ENCODE results near the gene CCDC136. TPM values are rescaled to one million over a fixed set of nuclear protein-coding genes. Genes with fewer than 3 reads are reported as not detected.
A peak's percentile ranks its signal among the peaks of the same experiment; 100 is the strongest.

CCDC136 gene
- total RNA-seq, 1 donor from 2014 or later, result 4.7 TPM

DNA sequence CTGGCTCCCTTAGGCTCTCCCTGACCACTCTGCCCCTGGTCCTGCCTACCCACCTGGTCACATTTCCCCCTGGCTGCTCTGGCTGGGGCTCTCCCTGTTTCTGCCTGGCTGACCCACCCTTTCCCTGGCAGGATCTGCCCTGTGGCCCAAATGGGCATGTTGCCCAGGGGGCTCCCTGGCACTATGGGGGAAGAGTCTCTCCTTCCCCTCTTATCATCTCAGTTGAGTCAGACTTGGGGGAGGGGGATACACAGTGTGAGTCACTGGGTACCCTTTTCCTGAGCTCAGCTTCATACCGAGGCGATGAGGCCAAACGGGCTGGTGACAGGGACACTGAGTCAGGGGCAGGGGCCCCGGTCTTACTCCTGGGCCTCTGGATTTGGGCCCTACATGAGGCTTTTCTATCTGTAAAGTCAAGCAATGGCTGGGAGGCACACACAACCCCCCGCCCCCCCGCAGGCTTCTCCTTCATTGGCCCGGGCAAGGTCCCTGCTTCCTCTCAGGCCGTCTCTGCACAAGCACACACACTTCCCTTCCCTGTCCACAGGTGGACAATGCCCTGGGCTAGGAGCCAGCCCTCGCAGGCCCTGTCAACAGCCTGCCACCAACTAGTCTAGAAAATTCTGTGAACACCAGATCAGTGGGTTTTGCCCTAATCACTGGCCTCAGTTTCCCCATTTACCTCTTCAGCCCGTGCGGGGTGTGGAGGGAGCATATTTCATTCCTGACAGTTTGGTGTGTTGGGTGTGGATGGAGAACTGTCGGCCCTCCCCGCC, 37.8 kb downstream of the CCDC136 start:
- H3K4me1 ChIP-seq (ENCODE audit: control insufficient read depth in 3 of 3, insufficient read depth in 3 of 3, low read length in 3 of 3), result peaks cover 50 to 71% (median 53%) of the 10 kb centered on the region in 3 donors
- no peaks in the 10 kb centered on the region for H3K9me3 ChIP-seq (ENCODE audit: control insufficient read depth in 3 of 3, low read length in 3 of 3)
- H3K27me3 ChIP-seq (ENCODE audit: control insufficient read depth in 3 of 3, insufficient read depth in 3 of 3, low read length in 3 of 3), result no peaks in the 10 kb centered on the region
- H3K9ac ChIP-seq (ENCODE audit: low read depth in 1 of 3, low read length in 3 of 3), result peak overlapping the region; percentile 88 to 93 (median 88)
- H3K4me3 ChIP-seq (ENCODE audit: low read length in 3 of 3), result peak overlapping the region; percentile 70 to 82 (median 73)
- H3K27ac ChIP-seq (ENCODE audit: low read depth, low read length), result peak overlapping the region; percentile 97
- peaks cover under 1 to 23% (median 1%) of the 10 kb centered on the region in 3 donors for H3K36me3 ChIP-seq (ENCODE audit: control insufficient read depth in 3 of 3, insufficient read depth in 3 of 3, low read length in 3 of 3)

DNA sequence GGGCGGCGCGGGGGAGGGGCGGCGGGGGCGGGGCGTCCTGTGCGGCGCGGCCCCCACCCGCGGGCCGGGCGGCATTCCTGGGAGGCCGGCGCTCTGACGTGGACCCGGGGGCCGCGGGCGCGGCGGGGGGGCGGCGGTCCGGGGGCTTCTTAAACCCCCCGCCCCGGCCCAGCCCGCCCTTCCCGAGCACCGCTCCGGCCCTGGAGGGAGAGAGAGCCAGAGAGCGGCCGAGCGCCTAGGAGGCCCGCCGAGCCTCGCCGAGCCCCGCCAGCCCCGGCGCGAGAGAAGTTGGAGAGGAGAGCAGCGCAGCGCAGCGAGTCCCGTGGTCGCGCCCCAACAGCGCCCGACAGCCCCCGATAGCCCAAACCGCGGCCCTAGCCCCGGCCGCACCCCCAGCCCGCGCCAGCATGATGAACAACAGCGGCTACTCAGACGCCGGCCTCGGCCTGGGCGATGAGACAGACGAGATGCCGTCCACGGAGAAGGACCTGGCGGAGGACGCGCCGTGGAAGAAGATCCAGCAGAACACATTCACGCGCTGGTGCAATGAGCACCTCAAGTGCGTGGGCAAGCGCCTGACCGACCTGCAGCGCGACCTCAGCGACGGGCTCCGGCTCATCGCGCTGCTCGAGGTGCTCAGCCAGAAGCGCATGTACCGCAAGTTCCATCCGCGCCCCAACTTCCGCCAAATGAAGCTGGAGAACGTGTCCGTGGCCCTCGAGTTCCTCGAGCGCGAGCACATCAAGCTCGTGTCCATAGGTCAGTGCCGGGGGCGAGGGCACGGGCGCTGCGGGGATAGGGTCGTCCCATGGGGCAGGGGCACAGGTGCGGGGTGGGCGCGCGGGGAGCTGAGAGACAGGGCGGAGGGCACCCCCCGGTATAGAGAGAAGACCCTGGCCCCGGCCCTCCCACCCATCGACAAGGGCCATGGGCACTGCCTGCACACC, 38.7 kb downstream of the CCDC136 start, which contains the start of gene FLNC:
FLNC (plus strand) TSS at position 176 of the 947 bp plus-strand sequence; CDS start at position 408, 232 bp downstream.
- H3K4me1 ChIP-seq (ENCODE audit: control insufficient read depth in 3 of 3, insufficient read depth in 3 of 3, low read length in 3 of 3), result peaks cover 59 to 75% (median 62%) of the 10 kb centered on the region in 3 donors
- peak within 1 kb of the TSS; percentile 97 for H3K27ac ChIP-seq (ENCODE audit: low read depth, low read length)
- peak within 1 kb of the TSS; percentile 95 to 100 (median 95) for H3K9ac ChIP-seq (ENCODE audit: low read depth in 1 of 3, low read length in 3 of 3)
- H3K9me3 ChIP-seq (ENCODE audit: control insufficient read depth in 3 of 3, low read length in 3 of 3), result no peaks in the 10 kb centered on the region
- H3K36me3 ChIP-seq (ENCODE audit: control insufficient read depth in 3 of 3, insufficient read depth in 3 of 3, low read length in 3 of 3), result peaks cover 10 to 32% (median 10%) of the 10 kb centered on the region in 3 donors
- H3K4me3 ChIP-seq (ENCODE audit: low read length in 3 of 3), result peak within 1 kb of the TSS; percentile 89 to 97 (median 90)
- no peaks in the 10 kb centered on the region for H3K27me3 ChIP-seq (ENCODE audit: control insufficient read depth in 3 of 3, insufficient read depth in 3 of 3, low read length in 3 of 3)

DNA sequence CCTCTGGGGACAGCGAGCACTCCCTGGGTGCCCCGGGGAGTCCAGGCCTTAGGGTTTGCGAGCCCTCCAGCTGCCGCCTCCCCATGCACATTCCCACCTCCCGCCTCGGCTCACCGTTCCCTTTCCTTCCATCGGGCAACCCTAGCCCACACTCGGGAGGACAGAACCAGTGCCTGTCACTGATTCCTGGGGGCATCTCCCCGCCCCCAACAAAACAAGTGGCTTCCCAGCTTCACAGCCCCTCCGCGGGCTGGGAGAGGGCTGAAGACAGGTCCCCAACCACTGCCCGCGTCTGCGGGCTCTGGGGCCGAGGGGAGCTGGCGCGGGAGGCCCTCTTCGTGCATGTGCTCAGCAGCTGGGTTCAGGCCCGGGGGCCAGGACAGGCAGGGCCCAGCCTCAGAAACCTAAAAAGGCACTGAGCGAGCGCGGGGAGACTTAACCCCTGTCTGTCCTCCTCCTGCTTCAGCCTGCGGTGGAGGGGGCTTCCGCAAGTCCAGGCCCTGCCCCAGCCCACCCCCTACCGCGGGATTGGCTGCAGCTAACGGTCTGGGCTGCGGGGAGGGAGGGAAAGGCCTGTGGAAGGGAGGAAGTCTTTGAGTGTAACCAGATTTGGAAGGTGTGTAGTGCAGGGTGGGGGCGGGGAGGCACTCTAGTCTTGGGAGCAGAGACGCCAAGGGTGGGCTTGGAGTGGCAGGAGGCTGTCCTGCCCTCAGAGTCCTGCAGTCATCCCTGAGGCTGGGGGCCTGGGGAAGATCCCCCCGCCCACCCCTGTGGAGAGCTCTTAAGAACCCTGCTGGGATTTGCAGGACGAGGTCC, 39.6 kb downstream of the CCDC136 start:
- peaks cover 17 to 39% (median 18%) of the 10 kb centered on the region in 3 donors for H3K36me3 ChIP-seq (ENCODE audit: control insufficient read depth in 3 of 3, insufficient read depth in 3 of 3, low read length in 3 of 3)
- H3K4me1 ChIP-seq (ENCODE audit: control insufficient read depth in 3 of 3, insufficient read depth in 3 of 3, low read length in 3 of 3), result peaks cover 66 to 82% (median 70%) of the 10 kb centered on the region in 3 donors
- no peaks in the 10 kb centered on the region for H3K27me3 ChIP-seq (ENCODE audit: control insufficient read depth in 3 of 3, insufficient read depth in 3 of 3, low read length in 3 of 3)
- H3K4me3 ChIP-seq (ENCODE audit: low read length in 3 of 3), result peak overlapping the region; percentile 89 to 97 (median 90)
- H3K9ac ChIP-seq (ENCODE audit: low read depth in 1 of 3, low read length in 3 of 3), result peak overlapping the region; percentile 95 to 100 (median 95)
- H3K9me3 ChIP-seq (ENCODE audit: control insufficient read depth in 3 of 3, low read length in 3 of 3), result no peaks in the 10 kb centered on the region
- H3K27ac ChIP-seq (ENCODE audit: low read depth, low read length), result peak overlapping the region; percentile 97

DNA sequence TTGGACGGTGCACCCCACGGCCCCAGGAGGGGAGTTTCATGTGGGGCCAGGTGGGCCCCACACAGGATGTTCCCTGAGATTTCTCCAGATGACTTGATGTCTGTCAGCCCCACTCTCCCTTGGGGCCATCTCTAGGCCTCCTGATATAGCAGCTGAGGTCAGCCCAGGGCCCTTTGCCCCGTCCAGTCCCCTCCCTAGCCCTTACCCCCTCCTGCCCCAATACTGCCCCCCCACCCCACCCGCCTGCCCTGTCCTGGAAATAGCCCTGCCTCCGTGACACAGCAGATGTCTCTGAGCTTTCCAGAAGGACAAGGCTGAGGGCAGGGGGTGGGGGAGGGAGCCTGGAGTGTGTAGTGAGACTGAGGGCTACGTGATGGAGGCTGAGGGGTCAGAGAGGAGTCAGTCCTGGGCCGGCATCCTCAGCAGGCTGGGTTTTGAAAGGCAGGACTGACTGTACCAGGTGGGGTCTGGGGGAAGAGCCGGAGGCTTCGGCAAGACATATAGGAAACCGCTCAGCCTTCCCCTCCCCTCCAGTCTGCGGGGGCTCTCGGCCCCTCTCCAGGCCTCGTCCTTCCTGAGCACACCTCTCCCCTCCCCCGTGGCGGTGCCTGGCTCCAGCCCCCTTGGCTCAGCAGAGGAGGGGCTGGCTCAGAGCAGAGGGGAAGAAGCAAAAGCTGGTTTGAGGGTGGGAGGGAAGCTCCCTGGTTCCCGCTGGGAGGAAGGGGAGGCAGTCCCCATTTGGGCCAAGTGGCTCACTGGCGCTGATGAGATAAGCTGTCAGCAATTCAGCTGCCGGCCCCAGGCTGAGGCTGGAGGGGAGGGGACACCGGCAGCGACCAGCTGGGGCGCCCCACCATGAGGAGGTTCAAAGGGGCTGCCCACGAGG, 40.5 kb downstream of the CCDC136 start:
- Histone ChIP-seq H3K9ac (ENCODE audit: low read depth in 1 of 3, low read length in 3 of 3) (peak overlapping the region; percentile 95 to 100 (median 98)), H3K27me3 (ENCODE audit: control insufficient read depth in 3 of 3, insufficient read depth in 3 of 3, low read length in 3 of 3) (no peaks in the 10 kb centered on the region), H3K4me3 (ENCODE audit: low read length in 3 of 3) (peak overlapping the region; percentile 89 to 97 (median 90)), H3K4me1 (ENCODE audit: control insufficient read depth in 3 of 3, insufficient read depth in 3 of 3, low read length in 3 of 3) (peaks cover 66 to 81% (median 68%) of the 10 kb centered on the region in 3 donors), H3K27ac (ENCODE audit: low read depth, low read length) (peak overlapping the region; percentile 97), H3K36me3 (ENCODE audit: control insufficient read depth in 3 of 3, insufficient read depth in 3 of 3, low read length in 3 of 3) (peaks cover 25 to 47% (median 26%) of the 10 kb centered on the region in 3 donors), H3K9me3 (ENCODE audit: control insufficient read depth in 3 of 3, low read length in 3 of 3) (no peaks in the 10 kb centered on the region)

- peak overlapping the region; percentile 83 to 97 (median 90) for H3K4me3 ChIP-seq (ENCODE audit: low read length in 3 of 3)
- no peaks in the 10 kb centered on the region for H3K27me3 ChIP-seq (ENCODE audit: control insufficient read depth in 3 of 3, insufficient read depth in 3 of 3, low read length in 3 of 3)
- H3K36me3 ChIP-seq (ENCODE audit: control insufficient read depth in 3 of 3, insufficient read depth in 3 of 3, low read length in 3 of 3), result peaks cover 31 to 53% (median 31%) of the 10 kb centered on the region in 3 donors
- no peaks in the 10 kb centered on the region for H3K9me3 ChIP-seq (ENCODE audit: control insufficient read depth in 3 of 3, low read length in 3 of 3)
- peak overlapping the region; percentile 97 for H3K27ac ChIP-seq (ENCODE audit: low read depth, low read length)
- peak overlapping the region; percentile 92 to 100 (median 98) for H3K9ac ChIP-seq (ENCODE audit: low read depth in 1 of 3, low read length in 3 of 3)
- H3K4me1 ChIP-seq (ENCODE audit: control insufficient read depth in 3 of 3, insufficient read depth in 3 of 3, low read length in 3 of 3), result peaks cover 68 to 84% (median 68%) of the 10 kb centered on the region in 3 donors
Observed at GRCh38 chr7:128832880-128833147, 41.0 kb downstream of the CCDC136 start.

- Histone ChIP-seq H3K4me3 (ENCODE audit: low read length in 3 of 3) (peak overlapping the region; percentile 83 to 97 (median 90)), H3K36me3 (ENCODE audit: control insufficient read depth in 3 of 3, insufficient read depth in 3 of 3, low read length in 3 of 3) (peaks cover 36 to 58% (median 37%) of the 10 kb centered on the region in 3 donors), H3K9ac (ENCODE audit: low read depth in 1 of 3, low read length in 3 of 3) (peak overlapping the region; percentile 92 to 100 (median 98)), H3K27ac (ENCODE audit: low read depth, low read length) (peak overlapping the region; percentile 97), H3K4me1 (ENCODE audit: control insufficient read depth in 3 of 3, insufficient read depth in 3 of 3, low read length in 3 of 3) (peaks cover 62 to 85% (median 70%) of the 10 kb centered on the region in 3 donors), H3K27me3 (ENCODE audit: control insufficient read depth in 3 of 3, insufficient read depth in 3 of 3, low read length in 3 of 3) (no peaks in the 10 kb centered on the region), H3K9me3 (ENCODE audit: control insufficient read depth in 3 of 3, low read length in 3 of 3) (no peaks in the 10 kb centered on the region)
Observed at GRCh38 chr7:128833148-128833945, 41.6 kb downstream of the CCDC136 start.

DNA sequence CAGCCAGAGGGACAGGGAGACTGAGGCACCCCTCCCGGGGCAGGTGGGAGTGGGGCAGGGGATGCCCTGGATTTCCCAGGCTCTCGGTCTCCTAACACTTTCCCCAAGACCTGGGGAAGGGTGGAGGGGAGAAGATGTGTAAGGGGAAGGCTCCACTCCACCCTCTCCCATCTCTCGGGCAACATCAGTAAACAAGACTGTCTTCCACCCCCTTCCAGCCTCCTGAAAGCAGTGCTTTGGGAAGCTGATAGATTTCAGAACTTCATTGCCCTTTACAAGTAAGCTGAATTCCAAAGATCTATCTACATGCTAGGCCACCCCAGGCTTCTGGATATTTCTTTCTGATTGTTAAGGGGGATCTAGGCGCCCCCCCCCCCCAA, 42.2 kb downstream of the CCDC136 start:
- Histone ChIP-seq H3K9me3 (ENCODE audit: control insufficient read depth in 3 of 3, low read length in 3 of 3) (no peaks in the 10 kb centered on the region), H3K36me3 (ENCODE audit: control insufficient read depth in 3 of 3, insufficient read depth in 3 of 3, low read length in 3 of 3) (peaks cover 42 to 64% (median 43%) of the 10 kb centered on the region in 3 donors), H3K9ac (ENCODE audit: low read depth in 1 of 3, low read length in 3 of 3) (peak overlapping the region; percentile 57 to 100 (median 98)), H3K27ac (ENCODE audit: low read depth, low read length) (peak overlapping the region; percentile 97), H3K27me3 (ENCODE audit: control insufficient read depth in 3 of 3, insufficient read depth in 3 of 3, low read length in 3 of 3) (no peaks in the 10 kb centered on the region), H3K4me1 (ENCODE audit: control insufficient read depth in 3 of 3, insufficient read depth in 3 of 3, low read length in 3 of 3) (peaks cover 58 to 86% (median 71%) of the 10 kb centered on the region in 3 donors), H3K4me3 (ENCODE audit: low read length in 3 of 3) (peak overlapping the region; percentile 83 to 97 (median 90))

DNA sequence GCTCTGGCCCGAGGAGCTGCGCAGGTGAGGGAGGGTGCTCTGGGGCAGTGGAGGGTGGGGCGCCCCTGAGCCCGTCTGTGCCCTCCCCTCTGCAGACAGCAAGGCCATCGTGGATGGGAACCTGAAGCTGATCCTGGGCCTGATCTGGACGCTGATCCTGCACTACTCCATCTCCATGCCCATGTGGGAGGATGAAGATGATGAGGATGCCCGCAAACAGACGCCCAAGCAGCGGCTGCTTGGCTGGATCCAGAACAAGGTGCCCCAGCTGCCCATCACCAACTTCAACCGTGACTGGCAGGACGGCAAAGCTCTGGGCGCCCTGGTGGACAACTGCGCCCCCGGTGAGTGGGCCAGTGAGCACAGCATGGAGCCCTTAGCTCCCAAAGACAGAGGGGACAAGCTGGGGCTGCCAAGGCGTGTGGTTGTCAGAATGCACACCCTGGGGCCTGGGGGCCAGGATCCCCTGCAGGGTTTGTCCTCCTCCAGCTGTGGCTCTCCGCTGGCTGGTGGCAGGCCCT, 43.5 kb downstream of the CCDC136 start:
- Histone ChIP-seq H3K4me1 (ENCODE audit: control insufficient read depth in 3 of 3, insufficient read depth in 3 of 3, low read length in 3 of 3) (peaks cover 53 to 90% (median 76%) of the 10 kb centered on the region in 3 donors), H3K27ac (ENCODE audit: low read depth, low read length) (peak overlapping the region; percentile 97), H3K27me3 (ENCODE audit: control insufficient read depth in 3 of 3, insufficient read depth in 3 of 3, low read length in 3 of 3) (no peaks in the 10 kb centered on the region), H3K36me3 (ENCODE audit: control insufficient read depth in 3 of 3, insufficient read depth in 3 of 3, low read length in 3 of 3) (peaks cover 56 to 78% (median 56%) of the 10 kb centered on the region in 3 donors), H3K9me3 (ENCODE audit: control insufficient read depth in 3 of 3, low read length in 3 of 3) (no peaks in the 10 kb centered on the region), H3K9ac (ENCODE audit: low read depth in 1 of 3, low read length in 3 of 3) (peak overlapping the region; percentile 33 to 81 (median 64)), H3K4me3 (ENCODE audit: low read length in 3 of 3) (peak overlapping the region; percentile 24 to 41 (median 41))
